Lower leg skin (tissue), 3 donors: ENCODE results near the gene OGDHL.

ENCODE experiments used
- POLR2A ChIP-seq, 2 donors: fragments of 450-650 bp; IDR thresholded peaks; one replicate each; pipeline ENCODE4 v1.6.1; 2016 to 2017; ENCODE audit warnings: antibody characterized with exemption in 2 of 2, mild to moderate bottlenecking in 1 of 2, moderate library complexity in 1 of 2
- TF ChIP-seq, protein P1 (sequence below), 3 donors: fragments of 450-650 bp; IDR thresholded peaks; one replicate each; pipeline ENCODE4 v1.5.1; 2016; ENCODE audit warnings: antibody characterized with exemption in 3 of 3, mild to moderate bottlenecking in 3 of 3, moderate library complexity in 2 of 3

DNA sequence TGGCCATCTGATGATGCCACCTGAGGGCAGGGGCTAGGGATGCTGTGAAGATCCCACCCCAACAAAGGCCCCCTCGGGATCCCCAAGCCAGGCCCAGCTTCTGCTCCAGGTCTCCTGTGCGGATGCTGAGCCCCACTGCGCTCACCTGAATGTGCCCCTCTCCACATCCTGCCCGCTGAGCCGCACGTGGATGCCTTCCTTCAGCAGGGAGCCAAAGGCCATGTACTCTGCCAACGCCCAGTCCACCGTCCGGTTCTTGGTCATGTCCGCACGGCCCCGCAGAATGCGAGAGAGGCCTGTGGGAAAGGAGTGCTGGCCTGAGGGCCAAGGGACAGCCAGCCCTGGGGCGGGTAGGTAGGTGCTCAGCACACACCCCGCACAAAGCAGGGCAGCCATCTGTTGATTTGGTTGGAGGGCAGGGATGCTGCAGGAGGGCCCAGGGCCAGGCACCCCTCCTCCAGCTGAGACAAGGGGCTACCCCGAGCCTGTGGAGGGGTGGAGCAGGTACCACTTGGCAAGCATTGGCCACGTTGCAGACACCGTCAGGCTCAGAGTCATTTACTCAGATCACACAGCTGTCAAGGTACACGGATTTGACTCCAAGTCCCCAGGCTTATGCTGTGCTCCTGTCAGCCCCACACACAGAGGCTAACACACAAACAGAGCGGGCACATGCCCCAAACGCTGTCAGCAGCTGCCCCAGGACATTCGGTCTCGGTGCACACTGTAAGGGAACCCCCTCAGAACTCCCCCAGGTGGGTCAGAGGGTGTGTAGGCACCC lies 19.2 kb downstream of the OGDHL start:
- TF ChIP-seq, protein P1, sequence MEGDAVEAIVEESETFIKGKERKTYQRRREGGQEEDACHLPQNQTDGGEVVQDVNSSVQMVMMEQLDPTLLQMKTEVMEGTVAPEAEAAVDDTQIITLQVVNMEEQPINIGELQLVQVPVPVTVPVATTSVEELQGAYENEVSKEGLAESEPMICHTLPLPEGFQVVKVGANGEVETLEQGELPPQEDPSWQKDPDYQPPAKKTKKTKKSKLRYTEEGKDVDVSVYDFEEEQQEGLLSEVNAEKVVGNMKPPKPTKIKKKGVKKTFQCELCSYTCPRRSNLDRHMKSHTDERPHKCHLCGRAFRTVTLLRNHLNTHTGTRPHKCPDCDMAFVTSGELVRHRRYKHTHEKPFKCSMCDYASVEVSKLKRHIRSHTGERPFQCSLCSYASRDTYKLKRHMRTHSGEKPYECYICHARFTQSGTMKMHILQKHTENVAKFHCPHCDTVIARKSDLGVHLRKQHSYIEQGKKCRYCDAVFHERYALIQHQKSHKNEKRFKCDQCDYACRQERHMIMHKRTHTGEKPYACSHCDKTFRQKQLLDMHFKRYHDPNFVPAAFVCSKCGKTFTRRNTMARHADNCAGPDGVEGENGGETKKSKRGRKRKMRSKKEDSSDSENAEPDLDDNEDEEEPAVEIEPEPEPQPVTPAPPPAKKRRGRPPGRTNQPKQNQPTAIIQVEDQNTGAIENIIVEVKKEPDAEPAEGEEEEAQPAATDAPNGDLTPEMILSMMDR (IDR thresholded peaks at IDR 0.05), result no peak
- no peak for TF ChIP-seq POLR2A (IDR thresholded peaks at IDR 0.05)
